Measurements from ENCODE around the gene C4BPA.

- TF ChIP-seq CTCF (IDR thresholded peaks at IDR 0.05): no peak
- no peak for TF ChIP-seq POLR2A (IDR thresholded peaks at IDR 0.05)
- TF ChIP-seq EP300 (IDR thresholded peaks at IDR 0.05): no peak
Measured at GRCh38 chr1:207109004-207109403, 5.0 kb downstream of the C4BPA start.
